Measurements from ENCODE around the gene TMEM184A.

The TMEM184A gene

DNA sequence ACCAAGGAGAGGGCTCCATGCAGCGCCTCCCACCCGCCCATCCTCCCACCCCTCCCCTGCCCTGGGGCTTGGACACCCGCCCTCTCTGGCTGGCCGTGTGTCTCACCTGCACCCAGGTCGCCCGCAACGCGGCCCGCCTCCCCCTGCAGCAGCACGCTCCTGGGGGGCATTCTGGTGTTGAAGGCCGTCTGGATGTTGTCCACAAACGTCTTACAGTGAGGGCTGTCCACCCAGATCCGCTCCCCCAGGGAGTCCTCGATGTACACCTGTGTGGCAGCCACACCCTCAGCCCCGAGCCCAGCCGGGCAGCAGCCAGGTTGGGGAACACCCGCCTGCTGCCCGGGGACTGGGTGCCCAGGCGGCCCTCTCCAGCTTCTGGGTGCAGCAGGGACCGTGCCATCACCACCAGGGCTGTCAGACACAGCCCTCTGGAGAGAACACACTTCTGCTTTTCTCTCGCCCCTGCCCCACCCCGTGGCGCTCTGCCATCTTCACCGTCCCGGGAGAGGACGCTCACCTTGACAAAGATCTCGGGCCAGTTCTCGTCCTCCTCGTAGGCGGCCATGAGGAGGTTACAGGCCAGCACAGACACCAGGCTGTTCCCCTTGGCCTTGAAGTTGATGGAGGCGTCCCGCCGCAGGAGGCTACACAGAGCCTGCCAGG is 56.5 kb downstream of the TMEM184A start:
- DNase-seq = no peak

DNA sequence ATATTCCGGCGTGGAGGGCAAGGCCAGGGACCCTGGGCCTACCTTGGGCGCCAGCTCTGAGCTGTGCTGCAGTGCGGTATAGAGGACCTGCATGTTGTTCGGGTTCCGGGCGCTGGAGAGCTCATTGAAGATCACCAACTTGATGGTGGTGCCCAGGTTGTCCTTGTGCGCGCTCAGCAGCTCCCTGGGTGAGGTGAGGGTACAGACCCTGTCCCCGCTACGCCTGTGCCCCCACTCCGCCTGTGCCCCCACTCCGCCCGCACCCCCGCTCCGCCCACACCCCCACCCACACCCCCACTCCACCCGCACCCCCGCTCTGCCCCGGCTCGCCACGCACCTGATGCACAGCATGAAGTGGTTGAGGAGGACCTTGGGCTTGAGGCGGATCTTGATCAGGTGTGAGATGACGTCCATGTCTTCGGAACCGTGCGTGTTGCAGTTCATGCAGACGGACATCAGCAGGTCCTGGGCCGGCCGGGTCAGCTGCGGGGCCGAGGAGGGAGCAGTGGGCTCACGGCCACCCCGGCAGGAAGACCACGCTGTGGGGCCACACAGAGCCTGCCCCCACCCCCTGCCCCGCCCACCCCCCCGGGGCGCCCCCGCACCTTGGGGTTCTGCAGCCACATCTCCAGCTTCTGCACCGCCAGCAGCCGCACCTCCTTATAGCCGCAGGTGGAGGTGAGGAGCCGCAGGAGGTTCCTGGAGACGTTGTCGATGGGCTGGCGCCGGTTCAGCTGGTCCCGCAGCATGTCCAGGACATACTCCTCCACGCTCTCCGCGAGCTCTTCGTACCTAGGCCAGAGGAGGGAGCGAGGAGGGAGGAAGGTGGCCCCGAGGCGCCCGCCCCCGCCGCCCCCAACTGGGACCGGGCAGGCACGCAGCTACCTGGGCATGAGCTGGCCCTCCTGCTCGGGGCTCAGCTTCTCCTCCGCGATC is 57.4 kb downstream of the TMEM184A start:
- DNase-seq = no peak

DNA sequence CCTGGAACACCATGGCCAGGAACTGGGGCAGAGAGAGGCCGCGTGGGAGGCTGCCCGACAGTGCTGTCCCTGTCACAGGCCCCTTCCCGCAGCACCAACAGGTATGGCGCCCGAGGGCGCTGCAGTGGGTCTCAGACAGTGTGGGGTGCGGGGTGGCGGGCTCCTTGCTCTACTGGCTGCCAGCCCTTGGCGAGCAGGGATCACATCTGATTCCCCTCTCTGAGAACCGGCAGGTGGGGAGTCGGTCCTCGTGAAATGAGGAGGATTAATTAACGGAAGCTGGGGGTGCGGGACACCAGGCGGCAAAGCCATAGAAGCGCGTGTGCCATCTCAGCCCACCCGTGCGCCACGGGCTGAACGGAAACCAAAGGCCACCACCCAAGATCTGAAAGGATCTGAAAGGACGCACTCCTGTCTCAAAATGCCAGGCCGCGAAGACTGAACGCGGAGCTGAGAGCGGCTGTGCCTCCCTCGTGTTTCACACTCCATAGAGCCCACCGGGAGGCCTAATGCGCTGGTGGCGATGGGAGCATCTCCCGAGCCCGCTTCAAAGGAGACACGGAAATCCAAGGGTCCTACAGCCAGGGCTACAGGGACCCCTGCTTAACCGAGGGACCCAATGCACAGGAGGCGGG is 58.6 kb downstream of the TMEM184A start:
- DNase-seq = no peak

DNA sequence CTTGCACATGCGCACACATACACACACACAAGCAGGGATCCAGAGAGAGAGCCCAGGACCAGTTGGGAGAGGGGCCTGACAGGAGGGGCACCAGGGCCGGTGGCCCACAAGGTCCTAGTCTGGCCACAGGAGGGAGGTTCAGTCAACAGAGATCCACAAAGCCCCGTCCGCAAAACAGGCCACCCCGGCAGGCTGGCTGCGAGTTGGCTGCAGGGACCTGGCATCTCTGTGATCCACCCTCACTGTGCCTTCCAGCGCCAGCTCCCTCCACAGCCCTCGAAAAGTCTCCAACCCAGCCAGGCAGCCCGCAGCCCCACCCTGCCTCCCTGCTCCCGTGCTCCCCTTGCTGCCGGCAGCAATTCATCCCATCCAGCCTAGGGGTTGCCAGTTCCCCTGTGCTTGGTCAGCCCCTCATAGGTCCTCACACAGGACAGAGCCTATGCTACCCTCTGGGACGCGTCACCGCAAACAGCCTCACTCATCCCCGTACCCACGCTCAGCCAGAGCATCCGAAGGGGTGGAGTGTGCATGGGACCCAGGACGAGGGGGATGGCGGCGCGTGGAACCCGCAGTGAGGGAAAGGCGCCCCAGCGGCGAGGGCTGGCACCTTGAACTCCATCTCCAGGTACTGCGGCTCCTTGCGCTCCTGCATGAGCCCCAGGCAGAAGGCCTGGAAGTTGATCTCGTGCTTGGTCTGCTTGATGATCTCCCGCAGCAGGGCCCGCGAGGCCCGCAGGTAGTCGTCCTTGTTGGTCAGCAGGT is 59.3 kb downstream of the TMEM184A start:
- no peak for DNase-seq

DNA sequence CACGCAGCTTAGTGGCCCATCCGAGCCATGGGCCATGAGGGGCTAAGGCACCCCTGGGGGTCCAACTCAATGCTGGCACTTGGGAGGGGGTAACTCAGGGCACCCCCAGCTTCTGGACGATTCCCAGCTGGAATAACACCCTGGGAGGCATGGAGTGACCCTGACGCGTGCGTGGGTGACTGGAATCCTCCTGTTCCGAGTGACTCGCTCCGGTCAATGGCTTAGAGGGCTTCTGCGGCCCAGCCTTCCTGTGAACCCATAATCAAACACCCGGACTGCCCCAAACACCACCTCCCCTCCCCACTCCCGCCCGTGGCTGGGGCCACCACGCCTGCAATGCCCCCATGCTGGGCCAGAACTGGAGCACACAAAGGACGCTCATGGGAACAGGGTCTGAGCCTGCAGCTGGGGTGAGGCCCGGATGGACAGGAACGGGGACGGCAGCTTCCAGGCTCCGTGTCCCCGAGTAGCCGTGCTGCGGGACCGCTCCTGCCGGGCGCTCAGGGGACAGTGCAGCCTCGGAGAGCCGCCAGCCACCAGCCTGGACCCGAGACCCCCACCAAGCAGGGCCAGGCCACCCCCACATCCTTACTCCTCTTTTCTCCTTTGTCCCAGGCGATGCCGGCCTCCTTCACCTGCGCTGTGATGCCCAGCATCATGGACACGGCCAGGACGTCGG is 60.3 kb downstream of the TMEM184A start:
- no peak for DNase-seq

DNA sequence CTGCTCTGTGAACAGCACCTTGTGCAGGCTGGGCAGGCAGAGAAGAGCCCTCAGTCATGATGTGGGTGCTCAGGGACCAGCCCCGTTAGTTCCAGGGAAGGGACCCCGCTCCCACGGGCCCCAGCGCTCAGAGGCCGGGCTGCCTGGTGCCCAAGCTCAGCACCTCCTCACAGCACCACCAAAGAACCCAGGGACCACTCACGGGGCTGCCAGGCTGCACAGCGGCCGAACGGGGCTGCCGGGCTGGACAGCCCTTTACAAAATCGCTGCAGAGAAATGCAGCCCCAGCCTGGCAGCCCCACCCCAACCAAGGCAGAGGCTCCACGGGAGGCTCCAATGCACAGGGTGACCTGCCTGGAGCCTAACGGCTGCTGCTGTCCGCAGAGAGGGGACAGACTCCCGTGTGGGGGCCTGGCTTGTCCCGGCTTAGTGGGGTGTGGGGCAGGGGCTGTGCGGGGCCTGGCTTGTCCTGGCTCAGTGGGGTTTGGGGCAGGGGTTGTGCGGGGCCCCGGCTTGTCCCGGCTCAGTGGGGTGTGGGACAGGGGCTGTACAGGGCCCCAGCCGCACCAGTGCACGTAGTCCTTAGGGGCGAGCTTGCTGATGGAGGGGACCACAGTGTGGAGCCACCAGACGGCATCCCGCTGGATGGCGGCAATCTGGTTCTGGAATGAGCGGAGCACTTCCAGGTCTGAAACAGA is 61.0 kb downstream of the TMEM184A start:
- no peak for DNase-seq

DNA sequence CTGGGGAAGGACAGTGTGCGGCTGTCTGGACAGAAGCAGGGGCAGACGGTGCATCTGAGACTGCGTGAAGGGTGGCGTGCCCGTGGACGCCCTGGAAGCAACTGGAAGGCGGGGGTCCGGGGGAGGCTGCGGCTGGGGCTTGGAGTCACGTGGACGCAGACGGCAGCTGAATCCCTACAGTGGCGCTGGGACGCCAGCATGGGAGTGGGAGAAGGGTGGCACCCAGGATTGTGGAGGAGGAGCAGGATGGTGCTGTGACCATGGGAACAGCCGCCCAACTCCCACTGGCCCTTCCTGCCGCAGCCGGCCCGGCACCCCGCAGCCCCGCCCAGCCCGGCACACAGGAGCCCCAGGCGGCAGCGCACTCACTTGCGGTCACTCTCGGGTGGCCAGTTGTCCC is 61.6 kb downstream of the TMEM184A start:
- no peak for DNase-seq

DNA sequence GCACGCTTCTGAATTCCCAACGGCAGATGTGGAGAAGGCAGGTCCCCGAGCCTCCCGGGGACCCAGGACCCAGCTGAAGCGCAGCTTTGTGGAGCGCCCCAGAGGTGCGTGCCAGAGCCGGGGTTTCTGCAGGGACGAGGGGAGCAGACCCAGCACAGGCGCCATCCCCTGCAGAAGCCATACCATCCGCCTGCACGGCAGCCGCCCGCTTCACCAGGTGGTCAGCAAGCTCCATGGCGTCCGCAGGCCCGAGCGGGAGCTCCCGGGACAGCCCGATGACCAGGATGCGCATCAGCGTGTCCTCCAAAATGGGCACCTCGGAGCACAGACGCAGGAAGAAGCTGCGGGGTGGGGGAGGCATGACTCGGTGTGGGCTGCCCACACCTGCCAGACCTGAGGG is 62.4 kb downstream of the TMEM184A start:
- no peak for DNase-seq

DNA sequence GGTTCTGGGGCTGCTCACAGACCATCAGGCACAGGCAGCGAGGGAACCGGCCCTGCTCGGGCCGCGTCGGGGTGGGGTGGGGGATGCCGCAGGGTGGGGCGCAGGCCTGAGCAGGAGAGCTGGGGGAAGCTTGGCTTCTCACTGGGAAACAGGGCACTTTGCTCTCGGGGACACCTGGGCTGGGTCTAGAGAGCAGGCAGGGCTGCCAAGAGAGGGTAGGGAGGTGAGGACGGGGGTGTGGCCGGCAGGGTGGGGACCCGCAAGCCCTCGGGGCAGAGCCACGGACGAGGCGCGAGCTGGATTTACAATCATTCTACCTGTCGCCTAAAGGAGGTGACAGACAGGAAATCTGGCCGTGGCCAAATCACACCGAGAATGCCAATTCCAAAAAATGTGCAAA is 62.9 kb downstream of the TMEM184A start:
- DNase-seq = no peak

DNA sequence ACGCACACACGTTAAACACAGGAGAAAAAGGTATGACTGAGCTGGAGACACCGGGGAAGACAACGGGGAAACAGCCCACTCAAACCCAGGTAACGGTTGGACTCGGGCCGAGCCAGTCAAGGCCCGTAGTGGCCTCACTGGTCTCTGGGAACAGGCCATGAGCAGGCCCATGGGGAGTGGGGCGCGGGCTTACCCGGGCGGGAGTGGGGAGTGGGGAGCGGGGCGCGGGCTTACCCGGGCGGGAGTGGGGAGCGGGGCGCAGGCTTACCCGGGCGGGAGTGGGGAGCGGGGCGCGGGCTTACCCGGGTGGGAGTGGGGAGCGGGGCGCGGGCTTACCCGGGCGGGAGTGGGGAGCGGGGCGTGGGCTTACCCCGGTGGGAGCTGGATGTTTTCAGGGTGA is 63.4 kb downstream of the TMEM184A start:
- no peak for DNase-seq
